ENCODE data around the gene SUCLG2. TPM values are rescaled to one million over a fixed set of nuclear protein-coding genes. Genes with fewer than 3 reads are reported as not detected.
A peak's percentile ranks its signal among the peaks of the same experiment; 100 is the strongest.

Gene SUCLG2
- total and polyA plus RNA-seq, 5 experiments from 2014 or later, result 62.7 to 93.8 (median 79.7) TPM

DNA sequence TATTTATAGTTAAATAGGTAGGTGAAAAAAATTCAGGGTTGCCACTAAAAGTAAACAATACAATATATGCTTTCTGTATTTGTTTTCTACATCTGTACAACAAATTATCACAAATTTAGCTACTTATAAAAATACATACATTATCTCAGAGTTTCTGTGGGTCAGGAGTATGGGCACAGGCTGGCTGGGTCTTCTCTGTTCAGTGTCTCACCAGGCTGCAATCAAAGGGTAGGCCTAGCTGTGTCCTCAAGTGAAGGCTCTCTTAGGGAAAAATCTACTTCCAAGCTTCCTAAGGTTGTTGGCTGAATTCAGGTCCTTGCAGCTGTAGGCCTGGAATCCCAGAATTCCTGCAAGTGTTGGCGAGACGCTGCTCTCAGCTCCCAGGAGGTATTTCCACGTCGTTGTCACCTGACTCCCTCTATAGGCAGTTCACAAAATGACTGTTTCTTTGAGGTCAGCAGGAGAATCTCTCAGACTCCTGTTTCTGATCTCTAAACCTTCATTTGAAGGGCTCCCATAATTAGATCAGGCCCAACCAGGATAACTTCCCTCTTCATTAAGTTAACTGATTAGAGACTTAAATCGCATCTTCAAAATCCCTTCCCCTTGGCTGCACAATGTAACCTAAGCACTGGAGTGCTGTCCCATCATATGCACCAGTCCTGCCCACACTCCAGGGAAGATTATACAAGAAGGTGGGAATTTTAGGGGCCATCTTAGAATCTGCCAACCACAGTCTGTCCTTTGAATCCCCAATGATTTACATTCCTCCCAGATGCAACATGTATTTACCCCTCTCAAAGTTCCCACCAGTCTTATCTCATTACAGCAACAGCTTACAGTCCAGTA is 296.6 kb downstream of the SUCLG2 start:
- H3K9me3 Mint-ChIP-seq, result peaks cover 0 to 4% (median 0%) of the 10 kb centered on the region in 9 donors
- peaks cover 7 to 14% (median 14%) of the 10 kb centered on the region in 3 donors for H3K36me3 Mint-ChIP-seq
- no peak overlapping the region for H3K27ac Mint-ChIP-seq
- POLR2A ChIA-PET, result no interaction called here
- DNase-seq, result no peak
- H3K27me3 Mint-ChIP-seq, result no peaks in the 10 kb centered on the region
- peaks cover 3 to 13% (median 4%) of the 10 kb centered on the region in 4 donors for H3K4me1 Mint-ChIP-seq
- peak overlapping the region in 2 of 10 donors; percentile 16 to 43 for H3K4me3 Mint-ChIP-seq
- no peak for ATAC-seq

GRCh38 chr3:67349551-67350174 is 304.7 kb downstream of the SUCLG2 start:
- no peaks in the 10 kb centered on the region for H3K4me1 Mint-ChIP-seq
- H3K9me3 Mint-ChIP-seq, result peaks cover 3 to 13% (median 8%) of the 10 kb centered on the region in 9 donors
- H3K4me3 Mint-ChIP-seq, result no peak overlapping the region
- ATAC-seq (no peak), DNase-seq (no peak)
- H3K27me3 Mint-ChIP-seq, result no peaks in the 10 kb centered on the region
- no peak overlapping the region for H3K27ac Mint-ChIP-seq
- POLR2A ChIA-PET, result no interaction called here
- H3K36me3 Mint-ChIP-seq, result peaks cover 0 to 7% (median 4%) of the 10 kb centered on the region in 3 donors

GRCh38 chr3:67346081-67346480 is 308.3 kb downstream of the SUCLG2 start:
- Mint-ChIP-seq H3K36me3 (peaks cover 0 to 21% (median 14%) of the 10 kb centered on the region in 3 donors), H3K9me3 (peaks cover 8 to 37% (median 20%) of the 10 kb centered on the region in 9 donors), H3K4me3 (no peak overlapping the region), H3K27me3 (no peaks in the 10 kb centered on the region), H3K4me1 (no peaks in the 10 kb centered on the region), H3K27ac (no peak overlapping the region)
- POLR2A ChIA-PET, result no interaction called here
- ATAC-seq (no peak), DNase-seq (no peak)

DNA sequence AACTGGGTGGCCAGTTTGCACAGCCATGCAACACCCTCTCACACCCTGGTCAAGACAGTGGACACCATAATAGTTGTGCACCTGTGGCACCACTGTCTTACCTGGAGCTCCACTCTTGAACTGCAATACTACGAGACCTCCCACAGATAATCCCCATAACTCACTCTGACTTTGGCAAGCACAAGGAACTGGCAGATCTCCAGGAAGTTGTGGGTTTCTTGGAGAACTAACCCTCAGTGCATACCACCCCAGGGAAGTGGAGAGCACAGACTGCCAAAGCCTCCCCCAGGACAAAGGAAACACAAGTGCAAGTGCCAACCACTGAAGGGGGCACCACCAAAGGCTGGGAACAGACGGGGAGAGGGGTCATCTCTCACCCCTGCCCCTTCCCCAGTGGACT is 318.6 kb downstream of the SUCLG2 start:
- Mint-ChIP-seq H3K36me3 (peaks cover 2 to 34% (median 34%) of the 10 kb centered on the region in 3 donors), H3K27me3 (peaks cover 0 to 5% (median 2%) of the 10 kb centered on the region in 5 donors), H3K4me3 (no peak overlapping the region), H3K4me1 (no peaks in the 10 kb centered on the region), H3K27ac (no peak overlapping the region), H3K9me3 (peaks cover 24 to 53% (median 37%) of the 10 kb centered on the region in 9 donors)
- ATAC-seq (no peak), DNase-seq (no peak)
- POLR2A ChIA-PET, result no interaction called here

DNA sequence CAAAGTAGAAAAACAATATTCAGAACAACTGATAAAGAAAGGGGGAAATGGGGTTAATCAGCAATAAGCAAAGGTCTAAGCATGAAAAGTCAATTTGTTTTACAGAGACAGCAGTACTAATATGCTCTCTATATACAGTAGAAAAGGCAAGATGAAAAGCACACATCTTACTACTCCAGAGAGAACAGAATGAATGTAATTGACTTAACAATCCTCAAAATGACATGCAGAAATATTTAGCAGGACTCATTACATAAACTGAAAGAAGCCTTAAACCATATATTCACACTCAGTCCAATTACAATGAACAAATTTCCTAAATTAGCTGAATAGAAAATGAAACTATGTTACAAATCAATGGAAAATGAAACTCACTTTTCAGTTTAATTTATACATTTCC is 319.8 kb downstream of the SUCLG2 start:
- no peak overlapping the region for H3K27ac Mint-ChIP-seq

GRCh38 chr3:67329358-67329757 is 325.1 kb downstream of the SUCLG2 start:
- Mint-ChIP-seq H3K27ac (no peak overlapping the region), H3K4me1 (no peaks in the 10 kb centered on the region), H3K27me3 (peaks cover 0 to 5% (median 2%) of the 10 kb centered on the region in 5 donors), H3K36me3 (peaks cover 0 to 10% (median 5%) of the 10 kb centered on the region in 3 donors), H3K9me3 (peaks cover 0 to 7% (median 0%) of the 10 kb centered on the region in 9 donors), H3K4me3 (no peak overlapping the region)
- POLR2A ChIA-PET, result no interaction called here
- ATAC-seq (no peak), DNase-seq (no peak)

More for the DNA sequence above, 319.8 kb downstream of the SUCLG2 start:
- Mint-ChIP-seq H3K4me1 (no peaks in the 10 kb centered on the region), H3K9me3 (peaks cover 13 to 41% (median 24%) of the 10 kb centered on the region in 9 donors), H3K4me3 (no peak overlapping the region), H3K27me3 (peaks cover 0 to 5% (median 2%) of the 10 kb centered on the region in 5 donors), H3K36me3 (peaks cover 2 to 35% (median 26%) of the 10 kb centered on the region in 3 donors)
- no peak for ATAC-seq
- POLR2A ChIA-PET, result no interaction called here
- DNase-seq, result no peak

DNA sequence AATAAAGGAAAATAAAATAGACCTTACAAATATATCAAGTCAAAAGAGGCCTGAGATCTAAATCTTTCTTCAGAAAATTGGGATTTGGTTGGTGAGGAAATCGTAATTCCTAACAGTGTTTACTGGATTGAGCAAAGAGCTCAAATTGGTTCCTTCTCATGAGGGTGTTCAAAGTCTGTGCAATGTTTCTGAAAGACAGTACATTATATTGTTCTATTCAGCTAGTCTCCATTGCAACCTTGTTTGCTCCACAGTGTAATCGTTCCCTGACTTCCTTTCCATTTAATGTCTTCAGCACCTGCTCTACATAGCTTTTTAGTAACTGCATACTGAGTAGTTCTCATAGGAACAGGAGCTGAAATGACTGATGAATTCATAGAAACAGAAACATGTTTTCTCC is 326.8 kb downstream of the SUCLG2 start:
- POLR2A ChIA-PET, result no interaction called here
- Mint-ChIP-seq H3K27ac (no peak overlapping the region), H3K9me3 (peaks cover 0 to 11% (median 2%) of the 10 kb centered on the region in 9 donors), H3K4me3 (no peak overlapping the region), H3K4me1 (no peaks in the 10 kb centered on the region), H3K27me3 (peaks cover 0 to 5% (median under 1%) of the 10 kb centered on the region in 5 donors), H3K36me3 (peaks cover 0 to 10% (median 9%) of the 10 kb centered on the region in 3 donors)
- DNase-seq, result no peak
- no peak for ATAC-seq

GRCh38 chr3:67325231-67325630 is 329.2 kb downstream of the SUCLG2 start:
- H3K27ac Mint-ChIP-seq, result no peak overlapping the region
- POLR2A ChIA-PET, result no interaction called here
- H3K4me1 Mint-ChIP-seq, result no peaks in the 10 kb centered on the region
- H3K9me3 Mint-ChIP-seq, result peaks cover 0 to 23% (median 8%) of the 10 kb centered on the region in 9 donors
- H3K36me3 Mint-ChIP-seq, result peaks cover 0 to 14% (median 11%) of the 10 kb centered on the region in 3 donors
- DNase-seq (no peak), ATAC-seq (no peak)
- H3K27me3 Mint-ChIP-seq, result no peaks in the 10 kb centered on the region
- no peak overlapping the region for H3K4me3 Mint-ChIP-seq
